ENCODE measurements around the gene MATR3. TPM values are rescaled to one million over a fixed set of nuclear protein-coding genes. Genes with fewer than 3 reads are reported as not detected.

Gene MATR3
- total RNA-seq, 3 donors from 2014 or later: 112 to 165 (median 136) TPM

DNA sequence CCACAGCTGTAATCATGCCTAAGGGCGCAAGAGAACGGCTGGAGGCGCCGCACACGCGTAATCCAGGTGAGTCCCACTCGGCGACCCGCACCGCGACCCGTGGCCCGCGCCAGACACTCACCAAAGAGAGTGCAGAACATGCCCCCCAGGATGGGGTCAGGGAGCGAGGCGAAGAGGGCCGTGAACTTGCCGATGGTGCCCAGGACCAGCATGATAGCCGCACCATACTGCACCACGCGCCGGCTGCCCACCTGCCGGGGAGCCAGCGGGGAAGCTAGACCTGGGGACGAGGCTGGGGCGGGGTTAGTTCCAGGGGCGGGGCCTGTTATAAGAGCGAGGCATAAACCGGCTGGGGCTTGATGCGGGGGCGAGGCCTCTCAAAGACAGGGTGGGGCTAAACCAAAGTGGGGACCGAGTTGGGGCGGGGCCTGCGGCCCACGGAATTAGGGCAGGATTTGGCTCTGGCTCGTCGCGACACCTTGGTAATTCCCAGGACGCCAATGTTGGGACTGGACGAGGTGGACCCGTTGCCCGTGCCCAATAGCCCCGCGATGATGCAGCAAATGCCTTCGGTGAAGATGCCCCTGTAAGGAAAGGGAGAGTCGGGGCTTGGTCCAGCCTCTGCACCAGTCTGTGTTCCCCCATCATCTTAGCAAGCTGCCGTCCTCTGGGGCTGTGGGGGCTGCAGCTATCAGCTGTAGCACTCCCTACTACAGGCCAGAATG lies 84.7 kb downstream of the MATR3 start:
- H3K9me3 ChIP-seq: no peaks in the 10 kb centered on the region
- intact Hi-C loops (cut with DNase I, micrococcal nuclease): no loop called here
- TF ChIP-seq, protein P1, sequence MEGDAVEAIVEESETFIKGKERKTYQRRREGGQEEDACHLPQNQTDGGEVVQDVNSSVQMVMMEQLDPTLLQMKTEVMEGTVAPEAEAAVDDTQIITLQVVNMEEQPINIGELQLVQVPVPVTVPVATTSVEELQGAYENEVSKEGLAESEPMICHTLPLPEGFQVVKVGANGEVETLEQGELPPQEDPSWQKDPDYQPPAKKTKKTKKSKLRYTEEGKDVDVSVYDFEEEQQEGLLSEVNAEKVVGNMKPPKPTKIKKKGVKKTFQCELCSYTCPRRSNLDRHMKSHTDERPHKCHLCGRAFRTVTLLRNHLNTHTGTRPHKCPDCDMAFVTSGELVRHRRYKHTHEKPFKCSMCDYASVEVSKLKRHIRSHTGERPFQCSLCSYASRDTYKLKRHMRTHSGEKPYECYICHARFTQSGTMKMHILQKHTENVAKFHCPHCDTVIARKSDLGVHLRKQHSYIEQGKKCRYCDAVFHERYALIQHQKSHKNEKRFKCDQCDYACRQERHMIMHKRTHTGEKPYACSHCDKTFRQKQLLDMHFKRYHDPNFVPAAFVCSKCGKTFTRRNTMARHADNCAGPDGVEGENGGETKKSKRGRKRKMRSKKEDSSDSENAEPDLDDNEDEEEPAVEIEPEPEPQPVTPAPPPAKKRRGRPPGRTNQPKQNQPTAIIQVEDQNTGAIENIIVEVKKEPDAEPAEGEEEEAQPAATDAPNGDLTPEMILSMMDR (IDR thresholded peaks at IDR 0.05): no peak
- H3K36me3 ChIP-seq (ENCODE audit: low read depth): no peaks in the 10 kb centered on the region
- peaks cover 19% of the 10 kb centered on the region for H3K4me1 ChIP-seq (ENCODE audit: low read depth)
- no peak for ATAC-seq
- H3K4me3 ChIP-seq: no peak overlapping the region
- DNase-seq: peak in 1 of 3 donors; percentile 27

DNA sequence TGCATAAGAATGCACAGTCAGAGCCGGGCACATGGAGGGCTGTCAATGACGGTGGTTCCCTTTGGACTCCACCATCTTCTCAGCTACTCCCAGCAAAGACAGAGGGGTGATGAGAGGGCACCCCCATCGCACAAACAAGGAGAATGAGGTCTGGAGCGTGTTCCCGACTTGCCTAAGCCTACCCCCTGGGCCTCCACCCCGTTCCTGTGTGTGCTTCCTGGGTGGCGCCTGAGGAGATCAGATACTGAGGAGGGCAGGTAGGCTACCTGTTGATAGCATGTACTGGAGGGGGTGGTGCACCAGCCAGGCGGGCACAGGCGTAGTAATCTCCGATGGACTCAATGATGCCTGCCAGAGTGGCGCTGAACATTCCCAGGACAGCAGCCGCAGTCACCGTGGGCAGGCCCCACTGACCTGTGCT lies 85.4 kb downstream of the MATR3 start:
- intact Hi-C loops (cut with DNase I, micrococcal nuclease): no loop called here
- DNase-seq (peak in 1 of 3 donors; percentile 25), ATAC-seq (no peak)
- Histone ChIP-seq H3K9me3 (no peaks in the 10 kb centered on the region), H3K4me3 (no peak overlapping the region), H3K4me1 (ENCODE audit: low read depth) (peaks cover 26% of the 10 kb centered on the region), H3K36me3 (ENCODE audit: low read depth) (no peaks in the 10 kb centered on the region)
- TF ChIP-seq, protein P1 (IDR thresholded peaks at IDR 0.05): no peak

DNA sequence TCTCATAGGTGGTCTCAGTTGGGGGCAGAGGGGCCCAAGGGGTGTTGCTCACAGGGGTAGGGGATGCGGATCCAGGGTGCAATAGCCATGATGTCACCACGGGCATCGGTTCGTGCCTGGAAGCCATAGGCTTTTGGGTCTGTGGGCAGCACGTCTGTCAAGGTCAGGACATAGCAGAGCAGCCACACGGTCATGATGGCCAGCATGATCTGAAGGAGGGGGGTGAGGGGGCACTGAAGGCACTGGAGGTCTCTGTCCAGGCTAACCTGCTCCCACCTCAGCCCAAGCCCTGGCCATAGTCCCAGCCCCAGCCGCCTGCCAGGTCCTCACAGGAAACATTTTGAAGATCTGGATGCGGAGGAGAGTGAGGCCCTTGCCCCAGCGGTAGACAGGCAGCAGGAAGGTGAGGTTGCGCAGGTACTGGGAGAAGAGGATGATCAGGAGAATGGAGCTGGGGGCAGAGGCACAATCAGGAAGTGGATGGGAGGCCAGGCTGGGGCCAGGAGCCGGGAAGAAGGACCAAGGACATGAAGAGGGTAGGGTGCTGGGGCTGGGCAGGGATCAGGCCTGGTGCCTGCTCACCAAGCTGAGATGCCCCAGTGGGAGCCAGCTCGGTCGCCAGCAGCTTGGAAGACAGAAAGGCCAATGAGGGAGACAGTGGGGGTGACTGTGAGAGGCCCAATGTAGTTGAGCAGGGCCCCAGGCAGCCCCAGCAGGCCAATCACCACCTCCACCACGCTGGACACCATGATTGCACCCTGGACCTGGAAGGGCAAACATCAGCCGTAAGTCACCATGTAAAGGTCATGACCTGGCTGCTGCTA lies 86.3 kb downstream of the MATR3 start:
- peaks cover 32% of the 10 kb centered on the region for H3K4me1 ChIP-seq (ENCODE audit: low read depth)
- intact Hi-C loops (cut with DNase I, micrococcal nuclease): no loop called here
- H3K4me3 ChIP-seq: no peak overlapping the region
- DNase-seq (peak in 1 of 3 donors; percentile 27), ATAC-seq (no peak)
- no peaks in the 10 kb centered on the region for H3K9me3 ChIP-seq
- H3K36me3 ChIP-seq (ENCODE audit: low read depth): no peaks in the 10 kb centered on the region
- TF ChIP-seq, protein P1 (IDR thresholded peaks at IDR 0.05): no peak

Other genes with a start within 250 kb of the MATR3 start
- gene SIL1, start 95.4 kb upstream of the MATR3 start, total RNA-seq: 10 to 100 TPM; 35.2 to 35.8 (median 35.6) TPM
- gene PAIP2, start 48.1 kb downstream of the MATR3 start, total RNA-seq: 10 to 100 TPM; 42.1 to 85.1 (median 44.5) TPM
- gene SLC23A1, start 89.6 kb downstream of the MATR3 start, total RNA-seq: 1 to 10 TPM; 2.5 to 9.0 (median 5.1) TPM
- 10 to 100 TPM in 2 of 3 donors, 1 to 10 TPM in 1; 5.6 to 23.7 (median 10.2) TPM for gene MZB1, start 96.2 kb downstream of the MATR3 start, total RNA-seq
- under 1 TPM; 0.58 to 0.98 (median 0.94) TPM for gene PROB1, start 101.4 kb downstream of the MATR3 start, total RNA-seq
- gene SPATA24, start 110.3 kb downstream of the MATR3 start, total RNA-seq: 1 to 10 TPM; 3.0 to 4.5 (median 3.4) TPM
- 10 to 100 TPM in 1 of 3 donors, 1 to 10 TPM in 2; 4.2 to 10.3 (median 5.1) TPM for gene DNAJC18, start 145.8 kb downstream of the MATR3 start, total RNA-seq
- 1 to 10 TPM; 3.4 to 8.5 (median 7.9) TPM for gene ECSCR, start 169.0 kb downstream of the MATR3 start, total RNA-seq
- 1 to 10 TPM; 1.8 to 5.2 (median 2.8) TPM for gene SMIM33, start 177.3 kb downstream of the MATR3 start, total RNA-seq
- gene STING1, start 189.0 kb downstream of the MATR3 start, total RNA-seq: 10 to 100 TPM; 27.0 to 63.3 (median 31.1) TPM

Data from mucosa of descending colon (tissue), 3 donors.